ENCODE data around the gene GEMIN7. TPM values are rescaled to one million over a fixed set of nuclear protein-coding genes. Genes with fewer than 3 reads are reported as not detected.
A peak's percentile ranks its signal among the peaks of the same experiment; 100 is the strongest.

GEMIN7 gene
- total RNA-seq, 4 donors from 2014 or later, result 10.6 to 22.7 (median 19.1) TPM

- Histone ChIP-seq H3K27ac (peak overlapping the region in 1 of 3 donors; percentile 3), H3K4me1 (peaks cover 29 to 90% of the 10 kb centered on the region in 2 donors), H3K27me3 (no peaks in the 10 kb centered on the region), H3K9me3 (no peaks in the 10 kb centered on the region), H3K36me3 (no peaks in the 10 kb centered on the region), H3K4me3 (replicated peaks in 1 of 3) (no peak overlapping the region)
- TF ChIP-seq, protein P1, sequence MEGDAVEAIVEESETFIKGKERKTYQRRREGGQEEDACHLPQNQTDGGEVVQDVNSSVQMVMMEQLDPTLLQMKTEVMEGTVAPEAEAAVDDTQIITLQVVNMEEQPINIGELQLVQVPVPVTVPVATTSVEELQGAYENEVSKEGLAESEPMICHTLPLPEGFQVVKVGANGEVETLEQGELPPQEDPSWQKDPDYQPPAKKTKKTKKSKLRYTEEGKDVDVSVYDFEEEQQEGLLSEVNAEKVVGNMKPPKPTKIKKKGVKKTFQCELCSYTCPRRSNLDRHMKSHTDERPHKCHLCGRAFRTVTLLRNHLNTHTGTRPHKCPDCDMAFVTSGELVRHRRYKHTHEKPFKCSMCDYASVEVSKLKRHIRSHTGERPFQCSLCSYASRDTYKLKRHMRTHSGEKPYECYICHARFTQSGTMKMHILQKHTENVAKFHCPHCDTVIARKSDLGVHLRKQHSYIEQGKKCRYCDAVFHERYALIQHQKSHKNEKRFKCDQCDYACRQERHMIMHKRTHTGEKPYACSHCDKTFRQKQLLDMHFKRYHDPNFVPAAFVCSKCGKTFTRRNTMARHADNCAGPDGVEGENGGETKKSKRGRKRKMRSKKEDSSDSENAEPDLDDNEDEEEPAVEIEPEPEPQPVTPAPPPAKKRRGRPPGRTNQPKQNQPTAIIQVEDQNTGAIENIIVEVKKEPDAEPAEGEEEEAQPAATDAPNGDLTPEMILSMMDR (IDR thresholded peaks at IDR 0.05), result no peak
- TF ChIP-seq POLR2A (IDR thresholded peaks at IDR 0.05), result no peak
- peak in 1 of 2 donors; percentile 30 for DNase-seq
- intact Hi-C loops (cut with DNase I), result no loop called here
- 79 to 81% methylated on average over 13 to 14 of the region's 16 CpGs for WGBS, 2 donors
These were observed 18.9 kb downstream of the GEMIN7 start for GRCh38 chr19:45097776-45098520.

- 75 to 78% methylated on average over 15 of the region's 15 CpGs for WGBS, 2 donors
- Histone ChIP-seq H3K27ac (no peak overlapping the region), H3K27me3 (no peaks in the 10 kb centered on the region), H3K4me1 (peaks cover 34 to 96% of the 10 kb centered on the region in 2 donors), H3K9me3 (no peaks in the 10 kb centered on the region), H3K36me3 (no peaks in the 10 kb centered on the region), H3K4me3 (replicated peaks in 1 of 3) (no peak overlapping the region)
- no peak for TF ChIP-seq POLR2A (IDR thresholded peaks at IDR 0.05)
- TF ChIP-seq, protein P1 (IDR thresholded peaks at IDR 0.05), result no peak
- DNase-seq, result peak in 1 of 2 donors; percentile 23
- intact Hi-C loops (cut with DNase I), result no loop called here
These were observed 19.7 kb downstream of the GEMIN7 start for GRCh38 chr19:45098521-45099466.

DNA sequence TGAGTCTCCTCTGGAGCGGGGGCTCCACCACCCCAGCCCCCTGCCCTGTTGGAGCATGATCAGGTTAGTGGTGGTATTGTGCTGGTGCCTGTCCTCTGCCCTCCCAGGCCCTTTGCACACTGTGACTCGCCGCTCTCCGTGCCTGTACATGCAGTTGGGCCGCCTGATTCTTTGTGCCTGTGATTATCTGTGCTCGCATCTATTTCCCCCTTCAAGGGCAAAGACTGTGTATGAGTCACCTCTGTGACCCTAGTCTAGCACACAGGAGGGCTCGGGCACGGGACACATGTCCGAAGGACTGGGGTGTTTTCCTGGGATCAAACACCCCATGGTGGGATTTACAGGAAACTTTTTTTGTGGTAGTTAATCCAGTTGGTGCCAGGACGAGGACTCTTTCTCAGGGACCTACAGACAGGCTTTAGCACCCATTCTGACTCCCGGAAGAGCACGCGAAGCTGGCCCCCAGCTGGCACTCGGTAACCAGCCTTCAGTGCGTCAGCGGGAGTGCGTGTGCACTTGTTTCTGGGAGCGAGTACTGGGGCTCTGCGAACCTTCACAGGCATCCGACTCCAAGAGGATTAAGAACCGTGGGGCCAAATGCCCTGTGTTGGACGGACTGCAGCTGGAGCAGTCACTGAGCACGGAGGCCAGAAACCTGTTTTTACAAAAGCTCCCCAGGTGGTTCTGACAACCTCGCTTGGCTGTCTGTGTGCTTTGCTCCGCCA lies 20.6 kb downstream of the GEMIN7 start:
- Histone ChIP-seq H3K27ac (no peak overlapping the region), H3K27me3 (no peaks in the 10 kb centered on the region), H3K4me3 (replicated peaks in 1 of 3) (no peak overlapping the region), H3K9me3 (no peaks in the 10 kb centered on the region), H3K4me1 (peaks cover 30 to 95% of the 10 kb centered on the region in 2 donors), H3K36me3 (no peaks in the 10 kb centered on the region)
- peak; percentile 64 to 65 for DNase-seq
- TF ChIP-seq, protein P1 (IDR thresholded peaks at IDR 0.05), result no peak
- TF ChIP-seq POLR2A (IDR thresholded peaks at IDR 0.05), result no peak
- intact Hi-C loops (cut with DNase I), result no loop called here
- WGBS, 2 donors, result 69 to 76% methylated on average over 14 to 25 of the region's 25 CpGs

GRCh38 chr19:45100201-45100600 lies 21.1 kb downstream of the GEMIN7 start:
- TF ChIP-seq, protein P1 (IDR thresholded peaks at IDR 0.05), result no peak
- TF ChIP-seq POLR2A (IDR thresholded peaks at IDR 0.05), result no peak
- no peak overlapping the region for H3K4me3 ChIP-seq (replicated peaks in 1 of 3)
- no peaks in the 10 kb centered on the region for H3K27me3 ChIP-seq
- intact Hi-C loops (cut with DNase I), result no loop called here
- no peaks in the 10 kb centered on the region for H3K36me3 ChIP-seq
- no peaks in the 10 kb centered on the region for H3K9me3 ChIP-seq
- WGBS, 2 donors, result 78% methylated on average over 3 of the region's 3 CpGs
- DNase-seq, result no peak
- peaks cover 26 to 89% of the 10 kb centered on the region in 2 donors for H3K4me1 ChIP-seq
- H3K27ac ChIP-seq, result peak overlapping the region in 1 of 3 donors; percentile 24
